DLD1 (cell line): ENCODE data around the gene USP7.
"Not testable (repeated sequence)": the region's sequence is repeated elsewhere in the genome, so short reads cannot be mapped to it uniquely, and the experiment has no call there.

Source experiments
- in situ Hi-C: cut with HindIII; loops from 2 replicates; pipeline ENCODE4 v1.10.0; 2017; ENCODE audit warnings: low sequenced_read_pairs

Gene USP7

GRCh38 chr16:8975039-8975438 lies 11.3 kb upstream of the USP7 start:
- in situ Hi-C loops, result no loop called here

DNA sequence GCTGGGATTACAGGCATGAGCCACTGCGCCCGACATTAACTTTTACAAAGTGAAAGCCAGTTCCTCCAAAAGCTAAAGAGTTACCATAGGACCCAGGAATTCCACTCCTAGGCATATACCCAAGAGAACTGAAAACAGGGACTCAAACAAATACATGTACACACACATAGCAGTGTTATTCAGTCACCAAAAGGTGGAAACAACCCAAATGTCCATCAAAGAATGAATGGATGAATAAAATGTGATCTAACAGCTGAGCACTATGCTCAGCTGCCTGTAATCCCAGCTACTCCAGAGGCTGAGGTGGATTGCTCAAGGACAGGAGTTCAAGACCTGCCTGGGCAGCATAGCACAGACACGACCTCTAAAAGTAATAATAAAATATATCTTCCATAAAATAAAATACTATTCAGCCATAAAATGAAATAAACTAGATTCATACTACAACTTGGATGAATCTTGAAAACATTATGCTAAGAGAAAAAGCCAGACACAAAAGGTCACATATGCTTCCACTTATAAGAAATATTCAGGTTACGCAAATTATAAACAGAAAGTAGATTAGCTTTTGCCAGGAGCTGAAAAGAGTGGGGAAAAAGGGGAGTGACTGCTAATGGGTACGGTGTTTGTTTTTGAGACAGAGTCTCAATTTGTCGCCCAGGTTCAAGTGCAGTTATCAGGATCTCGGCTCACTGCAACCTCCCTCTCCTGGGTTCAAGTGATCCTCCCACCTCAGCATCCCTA lies 9.3 kb upstream of the USP7 start:
- in situ Hi-C loops, result no loop called here

GRCh38 chr16:8971416-8971815 lies 7.7 kb upstream of the USP7 start:
- in situ Hi-C loops, result no loop called here

DNA sequence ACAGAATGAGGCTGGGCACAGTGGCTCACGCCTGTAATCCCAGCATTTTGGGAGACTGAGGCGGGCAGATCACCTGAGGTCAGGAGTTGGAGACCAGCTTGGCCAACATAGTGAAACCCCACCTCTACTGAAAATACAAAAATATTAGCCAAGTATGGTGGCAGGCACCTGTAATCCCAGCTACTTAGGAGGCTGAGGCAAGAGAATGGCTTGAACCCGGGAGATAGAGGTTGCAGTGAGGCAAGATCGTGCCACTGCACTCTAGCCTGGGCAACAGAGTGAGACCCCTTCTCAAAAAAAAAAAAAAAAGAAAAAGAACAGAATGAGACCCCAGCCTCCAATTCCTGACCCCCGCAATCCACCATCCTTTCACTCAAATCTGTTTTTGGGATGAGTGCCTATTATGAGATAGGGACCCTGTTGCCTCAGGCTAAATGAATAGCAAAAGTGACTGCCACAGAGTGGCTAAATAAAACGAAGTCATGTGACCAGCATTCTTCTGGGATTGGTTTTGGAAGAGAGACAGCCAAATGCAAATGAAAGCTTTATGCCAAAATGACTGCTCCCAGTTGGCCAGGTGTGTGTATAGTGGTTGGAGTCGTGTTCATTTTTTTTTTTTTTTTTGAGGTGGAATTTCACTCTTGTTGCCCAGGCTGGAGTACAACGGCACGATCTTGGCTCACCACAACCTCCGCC lies 5.6 kb upstream of the USP7 start:
- in situ Hi-C loops, result not testable (repeated sequence)

DNA sequence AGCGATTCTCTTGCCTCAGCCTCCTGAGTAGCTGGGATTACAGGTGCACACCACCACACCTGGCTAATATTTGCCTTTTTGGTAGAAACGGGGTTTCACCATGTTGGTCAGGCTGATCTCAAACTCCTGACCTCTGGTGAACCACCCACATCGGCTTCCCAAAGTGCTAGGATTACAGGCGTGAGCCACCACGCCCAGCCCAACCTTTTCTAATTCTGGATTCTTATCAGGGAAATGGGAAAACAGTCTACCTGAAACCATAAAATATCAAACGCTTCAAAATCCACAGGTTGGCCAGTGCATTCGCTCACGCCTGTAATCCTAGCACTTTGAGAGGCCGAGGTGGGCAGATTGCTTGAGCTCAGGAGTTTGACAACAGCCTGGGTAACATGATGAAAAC lies 4.3 kb upstream of the USP7 start:
- in situ Hi-C loops, result not testable (repeated sequence)

GRCh38 chr16:8967132-8967821 lies 3.6 kb upstream of the USP7 start:
- in situ Hi-C loops, result no loop called here

- in situ Hi-C loops, result no loop called here
These were observed 3.1 kb upstream of the USP7 start for GRCh38 chr16:8966817-8967131.

- in situ Hi-C loops, result no loop called here
These were observed 756 bp upstream of the USP7 start for GRCh38 chr16:8964462-8964861.

DNA sequence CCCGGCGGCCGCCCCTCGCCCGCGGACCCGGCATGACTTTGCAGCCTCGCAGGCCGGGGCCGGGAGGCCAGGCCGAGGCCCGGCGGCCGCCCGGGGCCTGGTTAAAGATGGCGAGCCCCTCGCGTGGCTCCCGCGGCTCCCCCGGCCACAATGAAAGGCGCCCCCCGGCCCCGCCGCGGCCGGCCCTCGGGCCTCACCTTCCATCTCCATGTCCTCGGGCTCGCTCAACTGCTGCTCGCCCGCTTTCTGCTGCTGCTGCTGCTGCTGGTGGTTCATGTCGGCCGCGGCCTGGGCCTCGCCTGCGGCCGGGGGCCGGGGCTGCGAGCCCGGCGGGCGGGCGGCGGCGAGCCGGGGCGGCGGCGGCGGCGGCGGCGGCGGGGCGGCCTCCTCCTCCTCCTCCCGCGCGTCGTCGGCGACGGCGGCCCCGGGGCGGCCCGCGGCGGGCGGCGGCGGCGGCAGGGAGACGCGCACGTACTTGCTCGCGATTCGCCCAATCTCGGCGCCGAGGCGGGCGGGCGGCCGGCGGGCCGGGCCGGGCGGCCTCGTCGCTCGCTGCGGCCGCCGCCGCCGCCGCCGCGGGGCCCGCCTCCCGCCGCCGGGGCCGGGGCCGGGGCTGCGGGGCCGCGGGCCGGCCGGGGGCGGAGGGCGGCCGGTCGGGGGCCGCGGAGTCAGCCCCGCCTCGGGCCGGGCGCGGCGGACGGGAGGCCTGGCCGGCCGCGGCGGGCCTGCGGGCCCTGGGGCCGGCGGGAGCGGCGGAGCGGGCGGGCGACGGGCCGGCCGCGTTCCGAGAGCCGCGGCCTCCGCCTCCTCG lies 491 bp downstream of the USP7 start:
- in situ Hi-C loops, result no loop called here

- in situ Hi-C loops, result no loop called here
These were observed 1.2 kb downstream of the USP7 start for GRCh38 chr16:8962393-8963009.

GRCh38 chr16:8961811-8962390 lies 1.8 kb downstream of the USP7 start:
- in situ Hi-C loops, result no loop called here

- in situ Hi-C loops, result no loop called here
These were observed 3.0 kb downstream of the USP7 start for GRCh38 chr16:8960788-8961109.

GRCh38 chr16:8959921-8960787 lies 3.6 kb downstream of the USP7 start:
- in situ Hi-C loops, result no loop called here

DNA sequence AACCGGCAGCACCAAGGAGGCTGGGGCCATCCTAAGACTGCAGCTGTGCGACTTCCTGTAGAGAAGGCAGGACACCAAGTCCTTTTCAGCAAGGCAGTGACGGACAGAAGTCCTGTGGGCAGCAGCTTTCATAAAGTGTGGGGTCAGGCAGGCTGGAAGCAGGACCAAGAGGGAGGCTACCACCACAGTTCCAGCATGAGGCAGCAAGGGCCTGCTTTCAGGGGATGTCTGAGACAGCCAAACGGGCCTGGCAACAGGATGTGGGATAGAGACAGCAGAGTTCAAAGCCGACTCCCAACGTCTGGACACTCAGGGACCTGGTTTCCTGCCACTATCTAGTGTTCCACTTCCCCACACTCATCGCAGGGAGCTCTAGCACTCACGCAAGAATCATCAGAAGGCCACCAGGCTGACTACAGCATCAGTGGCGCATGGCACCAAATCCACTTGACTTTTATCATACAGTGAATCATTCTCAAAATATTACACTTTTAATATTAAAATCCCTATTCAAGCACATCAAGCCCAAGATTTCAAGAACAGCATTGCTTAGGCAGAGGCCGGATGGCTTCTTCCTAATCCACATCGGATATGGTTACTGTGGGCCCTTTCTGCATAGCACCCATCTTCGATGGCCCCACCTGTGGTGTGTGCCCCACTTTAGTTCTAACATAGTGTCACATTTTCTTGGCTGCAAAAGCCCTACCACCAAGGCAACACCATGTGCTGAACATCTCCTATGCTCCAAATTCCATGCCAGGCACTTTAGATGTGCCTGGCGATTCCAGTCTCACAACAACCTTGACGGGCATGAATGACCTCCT lies 5.2 kb downstream of the USP7 start:
- in situ Hi-C loops, result no loop called here

DNA sequence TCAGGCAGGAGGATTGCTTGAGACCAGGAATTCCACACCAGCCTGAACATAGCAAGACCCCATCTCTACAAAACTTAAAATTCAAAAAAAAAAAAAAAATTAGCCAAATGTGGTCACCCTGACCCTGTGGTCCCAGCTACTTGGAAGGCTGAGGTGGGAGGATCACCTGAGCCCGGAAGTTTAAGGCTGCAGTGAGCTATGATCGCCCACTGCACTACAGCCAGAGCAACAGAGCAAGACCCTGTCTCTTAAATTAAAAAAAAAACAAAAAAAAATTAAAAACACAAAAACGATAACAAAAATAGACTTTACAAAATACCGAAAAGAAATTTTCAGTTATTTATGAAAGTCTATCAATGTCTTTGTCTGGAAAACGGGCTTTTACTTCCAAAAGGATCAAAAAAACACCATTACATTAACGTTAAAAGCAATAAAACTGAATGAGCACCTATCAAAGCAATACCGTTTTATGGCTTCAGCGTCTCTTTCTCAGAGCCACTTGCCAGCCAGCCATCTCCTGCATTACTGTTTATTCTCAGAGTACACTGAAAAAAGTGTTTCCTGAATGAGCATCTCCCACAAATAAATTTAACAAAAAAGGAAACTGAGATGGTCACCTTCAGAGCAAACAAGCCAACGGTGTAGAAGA lies 6.1 kb downstream of the USP7 start:
- in situ Hi-C loops, result no loop called here

GRCh38 chr16:8957063-8957397 lies 6.7 kb downstream of the USP7 start:
- in situ Hi-C loops, result no loop called here

DNA sequence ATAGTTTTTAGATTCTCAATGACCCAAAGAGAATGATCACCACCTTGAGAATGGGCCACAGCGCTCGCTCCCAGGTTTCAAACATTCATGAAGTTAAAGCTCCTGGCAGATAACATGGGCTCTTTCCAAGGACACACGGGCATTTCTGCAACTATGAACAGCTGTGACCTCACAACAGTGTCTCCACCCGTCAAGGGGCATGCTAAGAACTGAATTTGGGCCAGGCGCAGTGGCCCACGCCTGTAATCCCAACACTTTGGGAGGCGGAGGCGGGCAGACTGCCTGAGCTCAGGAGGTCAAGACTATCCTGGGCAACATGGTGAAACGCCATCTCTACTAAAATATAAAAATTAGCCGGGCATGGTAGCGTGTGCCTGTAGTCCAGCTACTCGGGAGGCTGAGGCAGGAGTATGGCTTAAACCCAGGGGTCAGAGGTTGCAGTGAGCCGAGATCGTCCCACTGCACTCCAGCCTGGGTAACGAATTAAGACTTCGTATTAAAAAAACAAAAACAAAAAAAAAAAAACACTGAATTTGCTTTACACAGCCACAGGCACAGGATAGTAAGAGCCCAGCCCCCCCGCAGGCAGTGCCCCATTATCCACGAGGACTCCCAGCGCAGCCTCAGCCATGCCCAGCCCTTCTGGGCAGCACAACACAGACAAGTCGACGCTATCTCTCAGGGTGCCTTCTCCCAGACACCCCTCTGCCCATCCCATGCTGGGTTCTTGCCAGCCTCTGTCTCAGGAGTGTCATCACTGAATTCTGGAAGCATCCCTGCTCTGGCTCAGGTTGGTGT lies 7.2 kb downstream of the USP7 start:
- in situ Hi-C loops, result no loop called here

DNA sequence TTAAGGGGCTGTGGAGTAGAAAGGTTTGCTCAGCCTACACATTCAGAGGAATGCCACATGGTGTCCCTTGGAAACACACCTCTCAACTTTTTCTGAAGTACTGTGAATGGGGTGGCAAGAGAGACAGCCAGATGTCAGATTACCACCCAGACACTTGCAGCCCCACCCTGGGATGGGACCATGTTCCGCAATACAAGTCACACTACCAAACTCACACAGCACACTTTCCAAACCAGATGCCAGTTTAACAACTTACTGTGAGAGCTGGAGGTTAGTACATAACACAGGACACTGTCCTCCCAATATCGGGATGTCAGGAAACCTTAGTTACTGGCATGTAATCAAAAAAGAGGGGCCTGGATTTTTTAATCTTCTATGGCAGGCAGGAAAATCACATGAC lies 7.9 kb downstream of the USP7 start:
- in situ Hi-C loops, result no loop called here
